Ammon's horn (tissue), 1 donor: ENCODE data around the gene SEMA5B.
A peak's percentile ranks its signal among the peaks of the same experiment; 100 is the strongest.

Source experiments
- DNase-seq: peaks from one replicate; pipeline ENCODE4 v3.0.0-alpha.2; 2016; ENCODE audit warnings: low spot score

The SEMA5B gene

DNA sequence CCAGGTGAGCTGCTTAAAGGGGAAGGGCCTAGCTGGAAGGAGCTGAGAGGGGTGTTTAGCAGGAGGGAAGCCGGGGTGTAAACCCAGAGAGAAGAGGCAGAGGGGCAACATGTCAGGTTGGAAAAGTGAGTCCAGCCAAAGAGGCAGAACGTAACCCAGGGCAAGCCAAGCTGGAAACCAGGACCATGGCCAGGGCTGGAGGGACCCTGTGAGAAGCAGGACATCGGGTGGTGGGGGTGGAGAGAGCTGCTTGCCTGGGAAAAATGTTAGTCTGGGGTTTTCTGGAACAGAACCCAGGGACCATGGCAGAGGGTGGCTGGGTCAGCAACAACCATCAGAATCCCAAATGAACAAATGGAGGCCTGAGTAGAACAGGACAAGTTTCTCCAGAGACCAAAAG is 32.6 kb downstream of the SEMA5B start:
- DNase-seq, result no peak

GRCh38 chr3:122993124-122993978 is 34.2 kb downstream of the SEMA5B start:
- DNase-seq, result peak; percentile 74

- DNase-seq, result no peak
Observed at GRCh38 chr3:122992676-122993075, 34.9 kb downstream of the SEMA5B start.

DNA sequence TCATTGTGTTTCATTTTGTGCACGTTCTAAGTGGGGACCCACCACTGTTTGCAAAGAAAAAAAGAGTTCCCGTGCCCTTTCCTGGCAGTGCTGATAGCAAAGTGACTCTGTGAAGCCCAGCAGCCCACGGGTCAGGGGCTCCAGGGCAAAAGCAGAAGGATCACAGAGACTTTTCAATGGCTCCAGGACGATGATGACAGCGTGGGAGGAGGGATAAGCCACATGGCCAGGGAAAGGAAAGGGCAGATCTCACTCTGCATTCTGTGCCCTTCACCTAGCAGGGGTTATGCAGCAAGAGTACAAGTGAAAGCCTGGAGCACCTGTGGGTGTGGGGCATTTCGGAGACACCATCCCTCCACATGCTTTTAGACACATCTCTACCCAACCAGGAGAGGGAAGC is 35.4 kb downstream of the SEMA5B start:
- DNase-seq, result no peak

DNA sequence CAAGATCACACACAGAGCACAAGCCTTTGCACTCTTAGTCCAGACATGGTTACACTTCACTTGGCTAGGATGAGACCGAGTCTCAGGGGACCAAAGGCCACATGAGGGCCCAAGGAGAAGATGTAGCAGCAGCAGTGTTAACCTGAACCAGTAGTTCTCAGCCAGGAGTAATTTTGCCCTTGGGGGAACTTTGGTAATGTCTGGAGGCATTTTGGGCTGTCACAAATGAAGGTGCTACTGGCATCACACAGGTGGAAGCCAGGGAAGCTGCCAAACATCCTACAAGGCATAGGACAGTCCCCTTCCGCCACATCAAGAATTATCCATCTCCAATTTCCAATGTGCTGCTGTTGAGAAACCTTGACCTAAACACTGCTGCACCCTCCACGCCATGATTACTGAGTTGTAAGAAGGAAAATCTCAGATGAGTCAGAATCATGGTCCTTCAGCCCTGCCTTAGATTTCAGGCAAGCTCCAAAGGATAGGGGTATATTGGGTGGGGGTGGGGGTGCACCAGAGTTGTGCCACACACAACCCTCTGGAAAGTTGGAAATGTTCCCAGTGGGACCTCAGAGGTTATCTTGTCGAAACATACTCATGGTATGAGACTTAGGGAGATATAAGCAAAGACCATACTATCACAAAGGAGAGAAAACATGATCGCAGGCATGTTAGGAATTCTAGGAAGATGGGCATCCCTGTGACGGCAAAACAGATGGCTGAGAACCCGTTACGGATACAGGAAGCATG is 36.2 kb downstream of the SEMA5B start:
- no peak for DNase-seq

GRCh38 chr3:122989856-122990575 is 37.5 kb downstream of the SEMA5B start:
- DNase-seq, result no peak

GRCh38 chr3:122988508-122988907 is 39.1 kb downstream of the SEMA5B start:
- DNase-seq, result no peak

- DNase-seq, result no peak
Observed at GRCh38 chr3:122987736-122988319, 39.7 kb downstream of the SEMA5B start.

DNA sequence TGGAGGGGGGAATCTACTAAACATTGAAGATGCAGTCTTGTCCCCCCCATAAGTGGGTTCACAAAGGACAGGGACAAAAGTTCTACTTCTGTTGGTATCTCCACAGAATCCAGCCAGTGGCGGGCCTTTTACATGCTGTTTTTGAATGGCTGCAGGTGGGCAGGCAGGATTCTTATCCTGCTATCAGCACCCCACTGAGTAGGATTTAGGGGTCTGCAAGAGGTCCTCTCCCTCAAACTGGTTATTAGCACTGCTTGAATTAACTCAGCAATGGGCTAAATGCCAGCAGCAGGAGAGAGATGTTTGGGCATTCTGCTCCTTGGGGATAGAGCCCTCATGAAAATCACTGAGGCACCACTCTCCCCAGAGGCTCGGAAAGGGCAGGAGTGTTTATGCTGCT is 40.3 kb downstream of the SEMA5B start:
- DNase-seq, result no peak

DNA sequence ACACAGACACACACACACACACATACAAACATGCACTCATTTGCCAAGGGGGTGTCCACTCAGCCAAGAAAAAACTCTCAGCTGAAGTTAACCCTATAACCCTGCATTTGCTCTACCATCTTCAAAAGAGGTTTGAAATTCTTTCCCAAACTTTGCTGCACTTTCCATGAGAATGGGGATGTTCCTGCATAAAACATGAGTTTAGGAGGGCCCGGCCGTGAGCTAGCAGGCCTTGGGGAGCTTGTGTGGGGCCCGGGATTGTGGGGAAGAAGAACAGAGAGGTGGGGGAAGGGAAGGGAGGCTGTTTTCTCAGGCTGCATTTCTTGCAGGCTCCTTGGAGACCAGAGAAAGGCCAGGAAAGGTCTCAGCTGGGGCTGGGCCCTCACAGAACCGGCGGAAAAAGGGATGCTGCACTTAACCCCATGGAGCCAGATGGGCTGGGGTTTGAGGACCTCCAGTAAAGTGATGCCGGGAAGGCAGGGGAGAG is 40.8 kb downstream of the SEMA5B start:
- no peak for DNase-seq

GRCh38 chr3:122985539-122985938 is 42.0 kb downstream of the SEMA5B start:
- no peak for DNase-seq

DNA sequence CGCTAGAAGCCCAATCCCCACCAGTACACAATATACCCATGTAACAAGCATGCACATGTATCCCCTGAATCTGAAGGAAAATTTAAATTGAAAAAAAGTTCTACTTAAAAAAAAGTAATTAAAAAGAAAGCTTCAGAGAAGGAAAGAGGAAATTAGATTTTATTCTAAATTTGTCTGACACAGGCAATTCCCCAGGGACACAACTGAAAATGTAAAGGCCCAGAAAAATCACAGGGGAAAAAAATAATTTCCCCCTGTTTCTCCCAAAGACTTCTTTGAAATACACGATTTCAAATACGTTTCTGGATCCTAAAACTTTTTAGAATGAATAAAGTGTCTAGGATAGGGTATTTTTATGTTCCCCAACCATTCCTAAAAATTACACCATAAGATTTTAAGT is 42.9 kb downstream of the SEMA5B start:
- no peak for DNase-seq

GRCh38 chr3:122984007-122984406 is 43.6 kb downstream of the SEMA5B start:
- DNase-seq, result no peak

GRCh38 chr3:122982216-122983185 is 45.1 kb downstream of the SEMA5B start:
- peak; percentile 77 for DNase-seq

- no peak for DNase-seq
Observed at GRCh38 chr3:122979211-122979610, 48.4 kb downstream of the SEMA5B start.

DNA sequence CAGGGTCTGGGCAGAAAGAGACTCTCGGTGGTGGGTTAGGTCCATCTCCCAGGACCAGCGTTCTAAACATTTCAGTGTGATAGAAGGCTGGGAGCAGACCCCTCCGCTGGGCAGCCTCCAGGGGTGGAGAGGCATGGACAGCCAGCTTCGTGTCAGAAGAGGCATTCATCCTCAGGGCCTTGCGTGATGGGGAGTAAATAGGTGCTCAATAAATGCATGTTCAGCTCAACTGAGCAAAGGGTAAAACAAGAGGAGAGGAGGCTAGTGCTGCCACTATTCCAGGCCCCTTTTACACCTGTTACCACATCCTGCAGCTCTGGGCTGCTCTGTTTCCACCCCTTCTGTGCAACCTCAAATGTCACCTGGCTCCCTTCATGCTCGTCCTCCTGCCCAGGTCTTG is 49.0 kb downstream of the SEMA5B start:
- no peak for DNase-seq

DNA sequence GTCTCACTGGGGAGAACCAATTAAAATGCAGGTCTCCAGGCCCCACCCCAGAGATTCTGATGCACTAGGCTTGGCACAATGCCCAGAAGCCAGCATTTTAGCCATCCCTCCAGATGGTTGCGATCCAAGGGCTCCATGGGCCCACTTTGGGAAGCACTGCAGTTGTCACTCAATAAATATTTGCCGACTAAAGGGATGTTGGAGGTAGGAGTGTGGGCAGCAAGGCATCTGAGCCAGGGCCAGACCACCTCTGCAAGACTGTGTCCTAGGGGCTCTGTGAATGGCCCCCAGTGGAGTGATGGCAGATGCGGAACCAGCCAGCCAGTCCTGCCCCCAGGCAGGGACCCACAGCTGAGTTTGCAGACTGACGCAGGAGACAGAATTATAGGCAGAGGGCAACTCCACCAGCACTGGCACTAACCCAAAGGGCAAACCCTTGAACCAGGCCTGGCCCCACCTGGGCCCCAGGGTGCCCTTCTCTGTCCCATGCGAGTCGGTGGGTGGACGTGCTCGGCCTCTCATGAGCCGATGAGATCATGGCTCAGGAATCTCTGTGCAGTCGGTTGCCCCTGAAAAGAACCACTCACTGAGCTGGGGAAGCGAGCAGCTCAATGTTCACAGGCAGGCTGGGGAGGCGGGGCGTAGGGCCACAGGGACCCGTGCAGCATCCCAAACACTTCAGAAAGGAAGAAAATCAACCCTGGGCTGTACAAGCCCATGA is 49.7 kb downstream of the SEMA5B start:
- peak; percentile 63 for DNase-seq

DNA sequence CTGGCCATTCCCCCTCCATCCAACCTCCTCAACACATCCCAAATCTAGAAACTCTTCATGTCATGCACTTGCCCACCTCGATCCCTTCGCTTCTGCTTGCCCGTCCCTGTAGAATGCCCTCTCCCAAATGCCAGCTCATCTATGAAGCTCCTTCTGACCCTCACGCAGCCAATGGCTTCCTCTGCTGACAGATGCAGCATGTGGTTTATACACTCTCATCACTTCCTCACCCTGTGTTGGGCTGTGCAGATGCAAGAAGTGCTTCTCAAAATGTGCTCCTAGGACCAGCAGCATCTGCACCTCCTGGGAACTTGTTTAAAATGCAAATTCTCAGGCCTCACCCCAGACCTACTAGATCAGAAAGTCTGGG is 51.7 kb downstream of the SEMA5B start:
- DNase-seq, result no peak

GRCh38 chr3:122975163-122975923 is 52.2 kb downstream of the SEMA5B start:
- peak; percentile 40 for DNase-seq

GRCh38 chr3:122974764-122975162 is 52.8 kb downstream of the SEMA5B start:
- DNase-seq, result no peak
